MCF 10A (cell line): ENCODE data around the gene TOP2A. TPM values are rescaled to one million over a fixed set of nuclear protein-coding genes. Genes with fewer than 3 reads are reported as not detected.
A peak's percentile ranks its signal among the peaks of the same experiment; 100 is the strongest.

Experiments used
- BruUV-seq: library from RNA; stranded (reverse); fragments of 400-500 nt; replicated peaks from 2 replicates; lab custom pipeline; 2021; lab: Mats Ljungman, UMichigan
- CTCF ChIA-PET: fragments of 300-600 bp; sonication (Branson Sonifier 250); formaldehyde crosslinking; extraction: SDS; loops from one replicate; lab custom pipeline; 2021; ENCODE audit warnings: antibody characterized with exemption, inconsistent platforms; lab: Yijun Ruan, JAX
- POLR2A ChIA-PET: fragments of 300-600, 350-650 bp; sonication (Branson Sonifier 250); formaldehyde crosslinking; extraction: SDS; loops from one replicate; lab custom pipeline; 2020; ENCODE audit warnings: antibody characterized with exemption, inconsistent platforms; lab: Yijun Ruan, JAX
- DNase-seq: peaks from one replicate; pipeline ENCODE4 v3.0.0-alpha.2; 2018; ENCODE audit not compliant: unreplicated experiment
- H3K27ac Mint-ChIP-seq: one replicate; pipeline ENCODE4 v1.8.0; 2022; ENCODE audit warnings: mild to moderate bottlenecking, low read depth, mixed read lengths; ENCODE audit not compliant: unreplicated experiment
- H3K27me3 Mint-ChIP-seq: one replicate; pipeline ENCODE4 v1.8.0; 2022; ENCODE audit warnings: mixed read lengths; ENCODE audit not compliant: insufficient read depth, unreplicated experiment
- H3K36me3 Mint-ChIP-seq: one replicate; pipeline ENCODE4 v1.8.0; 2022; ENCODE audit warnings: mild to moderate bottlenecking, moderate library complexity, mixed read lengths; ENCODE audit not compliant: insufficient read depth, unreplicated experiment
- H3K4me1 Mint-ChIP-seq: one replicate; pipeline ENCODE4 v1.8.0; 2022; ENCODE audit warnings: mixed read lengths; ENCODE audit not compliant: insufficient read depth, unreplicated experiment
- H3K4me3 Mint-ChIP-seq: one replicate; pipeline ENCODE4 v1.8.0; 2022; ENCODE audit warnings: mild to moderate bottlenecking, moderate library complexity, mixed read lengths; ENCODE audit not compliant: unreplicated experiment
- H3K9me3 Mint-ChIP-seq: one replicate; pipeline ENCODE4 v1.8.0; 2022; ENCODE audit warnings: mixed read lengths; ENCODE audit not compliant: unreplicated experiment
- CTCF ChIP-seq: fragments of 200-600 bp; IDR thresholded peaks from one replicate; pipeline ENCODE4 v1.8.0; 2022; ENCODE audit warnings: antibody characterized with exemption, mild to moderate bottlenecking; ENCODE audit not compliant: unreplicated experiment
- intact Hi-C: fragments of 100-400 bp; cut with micrococcal nuclease; formaldehyde crosslinking; loops from 2 replicates; pipeline ENCODE4 v1.14.1; 2022
- total RNA-seq: library from RNA; stranded (reverse); gene quantifications from 2 replicates; pipeline ENCODE4 v1.2.3, GENCODE V29; 2022

Gene TOP2A
- total RNA-seq, 1 experiment from 2014 or later, result 151 TPM

DNA sequence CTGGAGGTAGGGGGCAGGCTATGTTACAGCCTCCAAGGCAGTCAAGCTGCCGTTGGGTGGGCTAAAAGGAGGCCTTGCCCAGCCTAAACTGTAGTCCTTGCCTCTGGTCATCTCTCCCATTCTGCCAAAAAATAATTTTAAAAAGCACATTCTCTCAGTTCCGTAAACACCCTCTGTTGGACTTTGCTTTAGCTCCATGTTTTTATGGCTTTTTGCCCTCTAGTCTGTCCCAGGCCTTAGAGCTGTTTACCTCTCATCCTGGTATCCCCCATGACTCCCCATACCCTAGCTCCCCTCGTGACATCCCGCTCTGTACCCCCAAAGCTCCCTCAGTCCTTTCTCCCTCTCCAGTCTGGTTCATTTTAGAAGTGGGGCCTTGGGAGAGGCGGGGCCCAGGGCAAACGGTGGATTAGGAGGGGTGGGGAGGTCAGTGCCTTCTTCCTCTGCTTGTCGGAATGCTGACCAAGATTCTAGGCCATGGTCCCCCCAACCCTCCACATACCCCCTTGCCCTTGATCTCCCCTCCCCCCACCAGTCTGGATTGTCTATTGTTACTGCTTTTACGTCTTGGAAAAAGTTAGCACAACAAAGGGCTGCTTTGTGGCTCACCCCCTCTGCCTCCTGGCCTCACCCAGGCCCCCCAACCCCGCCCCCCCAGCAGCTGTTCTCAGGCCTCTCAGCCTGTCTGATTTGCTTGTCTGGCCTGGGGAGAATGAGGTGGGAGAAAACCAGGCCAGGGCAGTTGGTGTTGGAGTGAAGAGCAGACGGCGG is 71.5 kb downstream of the TOP2A start:
- no peak for DNase-seq
- Mint-ChIP-seq H3K9me3 (no peaks in the 10 kb centered on the region), H3K27me3 (no peaks in the 10 kb centered on the region), H3K4me1 (peaks cover 50% of the 10 kb centered on the region), H3K36me3 (peaks cover 2% of the 10 kb centered on the region), H3K27ac (no peak overlapping the region), H3K4me3 (peak overlapping the region; percentile 61)
- no TSS peak for BruUV-seq
- POLR2A ChIA-PET, result interaction anchor here (0.6 to 1.5 kb wide), 5 partner anchors 10 to 151 kb away, joined by 3 to 4 read pairs (median 3); partner anchors contain the start of gene TOP2A
- CTCF ChIA-PET, result interaction anchor here (0.7 to 1.6 kb wide), 4 partner anchors 12 to 44 kb away, joined by 3 to 5 read pairs (median 3); no protein-coding TSS in a partner anchor
- intact Hi-C loops, result no loop called here
- no peak for TF ChIP-seq CTCF

DNA sequence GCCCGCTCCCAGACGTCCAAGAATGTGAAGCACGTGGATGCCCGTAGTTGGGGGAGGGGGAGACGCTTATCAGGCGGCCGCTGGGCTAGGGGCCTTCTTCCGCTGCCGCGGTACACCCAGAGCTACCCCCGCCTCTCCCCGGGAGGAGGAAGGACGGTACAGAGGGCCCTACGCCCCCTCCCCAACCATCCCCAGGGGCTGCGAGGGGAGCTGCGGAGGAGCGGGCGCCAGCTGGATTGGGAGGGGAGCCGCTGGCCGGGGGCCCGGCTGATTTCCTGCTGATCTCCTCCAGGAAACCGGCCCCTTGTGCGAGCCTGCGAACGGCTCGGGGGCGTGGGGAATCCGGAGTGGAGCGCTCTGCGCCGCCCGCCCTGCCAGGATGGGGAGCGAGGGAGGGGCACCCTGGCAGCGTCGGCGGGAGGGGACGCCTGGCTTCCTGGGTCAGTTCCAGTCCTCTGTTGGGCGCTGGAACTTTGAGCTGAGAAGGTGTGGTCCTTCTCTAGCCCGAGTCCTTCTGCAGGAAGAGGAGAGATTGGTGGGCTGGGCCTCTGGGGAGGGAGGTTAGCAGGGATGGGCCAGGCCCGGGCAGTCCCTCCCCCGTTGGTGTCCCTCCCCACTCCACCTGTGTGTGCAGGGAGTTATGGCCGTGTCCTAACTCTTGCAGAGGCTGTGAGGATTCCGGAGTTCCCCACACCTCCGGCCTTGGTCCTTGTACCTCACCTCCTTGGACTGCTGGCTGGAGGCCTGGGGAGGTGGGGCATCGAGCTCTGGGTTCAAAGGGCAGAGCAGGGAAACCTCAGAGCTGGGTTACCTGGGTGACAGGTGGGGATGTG is 72.3 kb downstream of the TOP2A start:
- peak overlapping the region; percentile 61 for H3K4me3 Mint-ChIP-seq
- intact Hi-C loops, result no loop called here
- BruUV-seq, result no TSS peak
- no peak for TF ChIP-seq CTCF
- no peak overlapping the region for H3K27ac Mint-ChIP-seq
- H3K36me3 Mint-ChIP-seq, result no peaks in the 10 kb centered on the region
- no peaks in the 10 kb centered on the region for H3K9me3 Mint-ChIP-seq
- peak; percentile 70 for DNase-seq
- peaks cover 53% of the 10 kb centered on the region for H3K4me1 Mint-ChIP-seq
- CTCF ChIA-PET, result interaction anchor here (0.6 to 1.6 kb wide), 5 partner anchors 13 to 43 kb away, joined by 3 to 5 read pairs (median 3); no protein-coding TSS in a partner anchor
- POLR2A ChIA-PET, result interaction anchor here (0.6 to 1.5 kb wide), 7 partner anchors 9 to 151 kb away, joined by 3 to 4 read pairs (median 3); partner anchors contain the start of gene TOP2A
- H3K27me3 Mint-ChIP-seq, result no peaks in the 10 kb centered on the region

DNA sequence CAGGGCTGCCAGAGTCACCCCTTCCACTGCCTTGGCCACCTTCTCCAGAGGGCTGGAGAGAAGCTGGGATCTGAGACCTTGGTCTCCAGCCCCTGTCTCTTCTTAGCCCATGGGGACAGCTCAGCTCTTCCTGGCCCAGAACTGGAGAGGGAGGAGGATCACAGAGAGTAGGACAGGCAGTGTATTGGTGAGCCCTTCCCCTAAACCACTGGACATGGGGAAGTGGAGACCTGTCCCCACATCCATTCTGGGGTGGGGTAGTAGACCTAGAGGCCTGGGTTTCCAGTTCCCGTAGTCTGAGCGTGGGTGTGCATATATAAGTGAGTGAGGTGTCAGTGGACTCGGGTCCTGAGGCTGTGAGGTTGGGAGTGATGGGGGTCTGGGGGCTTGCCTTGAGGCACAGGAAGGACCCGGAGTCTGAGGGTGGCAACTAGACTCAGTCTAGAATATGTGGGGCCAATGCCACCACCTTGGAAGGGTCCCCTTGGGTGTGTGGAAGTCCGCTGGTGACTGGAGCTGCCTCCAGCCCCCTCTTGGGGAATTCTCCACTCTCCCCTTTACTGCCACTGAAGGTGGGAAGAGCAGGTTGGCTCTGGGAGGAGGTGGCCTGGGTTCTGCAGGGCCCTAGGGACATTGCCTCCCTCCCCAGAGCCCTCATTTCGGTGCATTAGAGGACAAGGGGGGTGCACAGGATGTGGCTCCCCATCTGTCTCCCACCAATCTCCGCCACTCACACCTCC is 73.1 kb downstream of the TOP2A start:
- Mint-ChIP-seq H3K9me3 (no peaks in the 10 kb centered on the region), H3K36me3 (no peaks in the 10 kb centered on the region), H3K27me3 (no peaks in the 10 kb centered on the region), H3K27ac (peak overlapping the region; percentile 6), H3K4me3 (peak overlapping the region; percentile 61), H3K4me1 (peaks cover 48% of the 10 kb centered on the region)
- ChIA-PET POLR2A (interaction anchor here (0.6 to 1.5 kb wide), 5 partner anchors 13 to 281 kb away, joined by 3 to 4 read pairs (median 3); no protein-coding TSS in a partner anchor), CTCF (interaction anchor here (0.7 to 1.6 kb wide), 3 partner anchors 27 to 41 kb away, joined by 3 to 7 read pairs (median 5); no protein-coding TSS in a partner anchor)
- intact Hi-C loops, result no loop called here
- BruUV-seq, result no TSS peak
- TF ChIP-seq CTCF, result no peak
- no peak for DNase-seq
